ENCODE data around the gene EXD3. TPM values are rescaled to one million over a fixed set of nuclear protein-coding genes. Genes with fewer than 3 reads are reported as not detected.

The EXD3 gene
- total and polyA plus RNA-seq, 8 donors: 8.1 to 57.3 (median 13.6) TPM

- ATAC-seq: no peak
- Histone ChIP-seq H3K27ac (no peak overlapping the region), H3K4me1 (peaks cover 11 to 20% (median 19%) of the 10 kb centered on the region in 3 donors)
Observed at GRCh38 chr9:137273611-137274320, 149.2 kb downstream of the EXD3 start.

GRCh38 chr9:137273095-137273490, 149.9 kb downstream of the EXD3 start:
- DNase-seq (peak in 2 of 6 donors; percentile 22 to 39), ATAC-seq (no peak), FAIRE-seq (no peak)
- no peak overlapping the region for H3K4me3 ChIP-seq
- intact Hi-C loops (cut with DNase I): loop anchor here in 1 of 3 donors (10.0 kb wide), 1 partner anchor 252 kb away; no protein-coding TSS in a partner anchor
- no peak for TF ChIP-seq CTCF (IDR thresholded peaks at IDR 0.05)
- WGBS, 2 donors: 57 to 61% methylated on average over 13 of the region's 13 CpGs
- H3K9me3 ChIP-seq: no peaks in the 10 kb centered on the region
- H3K27ac ChIP-seq: no peak overlapping the region
- no peaks in the 10 kb centered on the region for H3K27me3 ChIP-seq
- H3K4me1 ChIP-seq: peaks cover 15 to 25% (median 24%) of the 10 kb centered on the region in 3 donors
- peaks cover 7 to 11% (median 11%) of the 10 kb centered on the region in 3 donors for H3K36me3 ChIP-seq

More at GRCh38 chr9:137273611-137274320, 149.2 kb downstream of the EXD3 start:
- DNase-seq (peak in 1 of 6 donors; percentile 44), FAIRE-seq (no peak)
- TF ChIP-seq CTCF (IDR thresholded peaks at IDR 0.05): no peak
- WGBS, 2 donors: 37 to 73% methylated on average over 15 of the region's 15 CpGs
- no peaks in the 10 kb centered on the region for H3K9me3 ChIP-seq
- intact Hi-C loops (cut with DNase I): loop anchor here in 1 of 3 donors (10.0 kb wide), 1 partner anchor 251 kb away; no protein-coding TSS in a partner anchor
- H3K27me3 ChIP-seq: no peaks in the 10 kb centered on the region
- peaks cover 7 to 11% (median 11%) of the 10 kb centered on the region in 3 donors for H3K36me3 ChIP-seq
- H3K4me3 ChIP-seq: no peak overlapping the region

GRCh38 chr9:137272241-137273094, 150.5 kb downstream of the EXD3 start:
- 94 to 95% methylated on average over 36 to 39 of the region's 39 CpGs for WGBS, 2 donors
- peak in 2 of 6 donors; percentile 42 to 81 for DNase-seq
- Histone ChIP-seq H3K9me3 (no peaks in the 10 kb centered on the region), H3K4me3 (no peak overlapping the region), H3K36me3 (peaks cover 7 to 11% (median 11%) of the 10 kb centered on the region in 3 donors), H3K27ac (no peak overlapping the region), H3K4me1 (peaks cover 15 to 25% (median 24%) of the 10 kb centered on the region in 3 donors), H3K27me3 (no peaks in the 10 kb centered on the region)
- no peak for FAIRE-seq
- intact Hi-C loops (cut with DNase I): loop anchor here in 1 of 3 donors (10.0 kb wide), 1 partner anchor 252 kb away; no protein-coding TSS in a partner anchor
- no peak for TF ChIP-seq CTCF (IDR thresholded peaks at IDR 0.05)
- no peak for ATAC-seq

GRCh38 chr9:137271696-137272076, 151.3 kb downstream of the EXD3 start:
- Histone ChIP-seq H3K27ac (no peak overlapping the region), H3K4me3 (no peak overlapping the region), H3K36me3 (peaks cover 7 to 11% (median 11%) of the 10 kb centered on the region in 3 donors), H3K9me3 (no peaks in the 10 kb centered on the region), H3K27me3 (no peaks in the 10 kb centered on the region), H3K4me1 (peaks cover 15 to 23% (median 23%) of the 10 kb centered on the region in 3 donors)
- no peak for ATAC-seq
- DNase-seq: no peak
- 55 to 62% methylated on average over 3 of the region's 3 CpGs for WGBS, 2 donors
- FAIRE-seq: no peak
- TF ChIP-seq CTCF (IDR thresholded peaks at IDR 0.05): no peak
- intact Hi-C loops (cut with DNase I): loop anchor here in 1 of 3 donors (10.0 kb wide), 1 partner anchor 253 kb away; no protein-coding TSS in a partner anchor
